Neural cell (in vitro differentiated cells): ENCODE results near the gene PAPSS2.

Experiments
- CTCF ChIP-seq: fragments of 450-650 bp; IDR thresholded peaks from 2 replicates; pipeline ENCODE4 v1.5.1; 2014; ENCODE audit warnings: antibody characterized with exemption, mild to moderate bottlenecking, moderate library complexity; ENCODE audit not compliant: poor library complexity, severe bottlenecking
- EZH2 ChIP-seq: fragments of 200-600, 300-800 bp; shearing (Covaris generic), sonication (generic); IDR thresholded peaks from 2 replicates; pipeline ENCODE4 v1.6.1; 2014; ENCODE audit warnings: antibody characterized with exemption, low read length, borderline replicate concordance, mild to moderate bottlenecking; ENCODE audit not compliant: insufficient read depth, poor library complexity, severe bottlenecking
- POLR2AphosphoS5 ChIP-seq: IDR thresholded peaks from 2 replicates; pipeline ENCODE4 v1.6.1; 2012
- RAD21 ChIP-seq: fragments of 450-650 bp; conservative IDR thresholded peaks from 2 replicates; pipeline ENCODE4 v1.6.1; 2014; ENCODE audit warnings: antibody characterized with exemption, mild to moderate bottlenecking, moderate library complexity
- TAF1 ChIP-seq: IDR thresholded peaks from 2 replicates; pipeline ENCODE4 v1.6.1; 2012; ENCODE audit warnings: low read depth

- TF ChIP-seq CTCF (no peak), EZH2 (no peak), RAD21 (no peak), POLR2AphosphoS5 (no peak), TAF1 (no peak)
Measured at GRCh38 chr10:87692956-87693484, 33.3 kb downstream of the PAPSS2 start.
